ENCODE data around the gene RXFP1.

RXFP1 gene

GRCh38 chr4:158644760-158645159 lies 123.1 kb downstream of the RXFP1 start:
- TF ChIP-seq TSHZ2 (CRISPR knock-in tag; IDR thresholded peaks at IDR 0.05) (no peak), BACH2 (CRISPR knock-in tag; IDR thresholded peaks at IDR 0.05; ENCODE audit: borderline replicate concordance) (no peak), ZNF8 (CRISPR knock-in tag; IDR thresholded peaks at IDR 0.05) (no peak), ISL1 (CRISPR knock-in tag; IDR thresholded peaks at IDR 0.05) (no peak), ZFP3 (CRISPR knock-in tag; IDR thresholded peaks at IDR 0.05) (no peak), ESRRG (CRISPR knock-in tag; IDR thresholded peaks at IDR 0.05) (no peak), SNAI2 (CRISPR knock-in tag; IDR thresholded peaks at IDR 0.05) (no peak), RARB (CRISPR knock-in tag; IDR thresholded peaks at IDR 0.05) (no peak)
- no peak for ATAC-seq

GRCh38 chr4:158649111-158649680 lies 127.5 kb downstream of the RXFP1 start:
- TF ChIP-seq GLIS3 (CRISPR knock-in tag; IDR thresholded peaks at IDR 0.05) (no peak), PATZ1 (CRISPR knock-in tag; IDR thresholded peaks at IDR 0.05; ENCODE audit: borderline replicate concordance) (no peak), ISL1 (CRISPR knock-in tag; IDR thresholded peaks at IDR 0.05) (no peak), ZNF70 (CRISPR knock-in tag; IDR thresholded peaks at IDR 0.05) (no peak), OSR1 (CRISPR knock-in tag; IDR thresholded peaks at IDR 0.05) (no peak), ESRRG (CRISPR knock-in tag; IDR thresholded peaks at IDR 0.05) (no peak), TCF4 (CRISPR knock-in tag; IDR thresholded peaks at IDR 0.05; ENCODE audit: borderline replicate concordance) (no peak), BACH2 (CRISPR knock-in tag; IDR thresholded peaks at IDR 0.05; ENCODE audit: borderline replicate concordance) (no peak), SNAI2 (CRISPR knock-in tag; IDR thresholded peaks at IDR 0.05) (no peak), ZFP30 (CRISPR knock-in tag; IDR thresholded peaks at IDR 0.05) (no peak), TOX (CRISPR knock-in tag; IDR thresholded peaks at IDR 0.05; ENCODE audit: borderline replicate concordance) (no peak), RARB (CRISPR knock-in tag; IDR thresholded peaks at IDR 0.05) (no peak)
- no peak for ATAC-seq

- no peak for ATAC-seq
Observed at GRCh38 chr4:158652920-158653319, 131.2 kb downstream of the RXFP1 start.

More at GRCh38 chr4:158652920-158653319, 131.2 kb downstream of the RXFP1 start:
- TF ChIP-seq ZC3H10 (CRISPR knock-in tag; IDR thresholded peaks at IDR 0.05) (no peak), POU6F1 (CRISPR knock-in tag; IDR thresholded peaks at IDR 0.05; ENCODE audit: borderline replicate concordance, low read depth) (no peak), TCF4 (CRISPR knock-in tag; IDR thresholded peaks at IDR 0.05; ENCODE audit: borderline replicate concordance) (no peak), BACH2 (CRISPR knock-in tag; IDR thresholded peaks at IDR 0.05; ENCODE audit: borderline replicate concordance) (no peak), GLIS3 (CRISPR knock-in tag; IDR thresholded peaks at IDR 0.05) (no peak), CSRNP3 (CRISPR knock-in tag; IDR thresholded peaks at IDR 0.05) (no peak), OSR1 (CRISPR knock-in tag; IDR thresholded peaks at IDR 0.05) (no peak), PPARA (CRISPR knock-in tag; IDR thresholded peaks at IDR 0.05; ENCODE audit: borderline replicate concordance) (no peak), TSHZ2 (CRISPR knock-in tag; IDR thresholded peaks at IDR 0.05) (no peak), ARNTL (CRISPR knock-in tag; IDR thresholded peaks at IDR 0.05; ENCODE audit: borderline replicate concordance, low read depth) (no peak), ZNF565 (CRISPR knock-in tag; conservative IDR thresholded peaks at IDR 0.05; ENCODE audit: low read depth) (no peak), TOX (CRISPR knock-in tag; IDR thresholded peaks at IDR 0.05; ENCODE audit: borderline replicate concordance) (no peak), CREB5 (CRISPR knock-in tag; IDR thresholded peaks at IDR 0.05; ENCODE audit: low read depth) (no peak), ZFP3 (CRISPR knock-in tag; IDR thresholded peaks at IDR 0.05) (no peak)

Measured in SK-N-SH treated with all-trans-retinoic acid at 6 μM for 48 hours (cell line).